Activated CD8-positive, alpha-beta memory T cell treated with anti-CD3 and anti-CD28 coated beads for 4 hours (primary cell): Measurements from ENCODE around the gene TAF4B.
A peak's percentile ranks its signal among the peaks of the same experiment; 100 is the strongest.
"Not testable (repeated sequence)": the region's sequence is repeated elsewhere in the genome, so short reads cannot be mapped to it uniquely, and the experiment has no call there.

Experiments
- DNase-seq, 2 donors: peaks; one replicate each; pipeline ENCODE4 v3.0.0-alpha.2; 2020; ENCODE audit warnings: low read depth in 2 of 2

Gene TAF4B

GRCh38 chr18:26226229-26227050 is at the start of gene TAF4B:
Gene TAF4B, plus strand, starts transcription at chr18:26226445. Its CDS starts 489 bp downstream, at chr18:26226934.
- DNase-seq: peak; percentile 88

DNA sequence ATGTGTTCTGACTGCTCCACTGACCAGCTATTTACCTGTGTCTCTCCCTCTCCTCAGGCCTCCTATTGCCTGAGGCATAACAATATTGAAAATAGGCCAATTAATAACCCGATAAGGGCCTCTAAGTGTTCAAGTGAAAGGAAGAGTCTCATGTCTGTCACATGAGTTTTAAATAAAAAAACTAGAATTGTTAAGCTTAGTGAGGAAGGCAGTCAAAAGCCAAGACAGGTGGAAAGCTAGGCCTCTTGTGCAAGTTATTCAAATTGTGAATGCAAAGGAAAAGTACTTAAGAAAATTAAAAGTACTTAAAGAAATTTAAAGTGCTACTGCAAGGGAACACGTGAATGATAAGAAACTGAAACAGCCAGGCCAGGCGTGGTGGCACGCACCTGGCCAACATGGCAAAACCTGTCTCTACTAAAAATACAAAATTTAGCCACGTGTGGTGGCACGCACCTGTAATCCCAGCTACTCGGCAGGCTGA is 44.9 kb upstream of the TAF4B start:
- DNase-seq: no peak

GRCh38 chr18:26183395-26184112 is 42.7 kb upstream of the TAF4B start:
- no peak for DNase-seq

DNA sequence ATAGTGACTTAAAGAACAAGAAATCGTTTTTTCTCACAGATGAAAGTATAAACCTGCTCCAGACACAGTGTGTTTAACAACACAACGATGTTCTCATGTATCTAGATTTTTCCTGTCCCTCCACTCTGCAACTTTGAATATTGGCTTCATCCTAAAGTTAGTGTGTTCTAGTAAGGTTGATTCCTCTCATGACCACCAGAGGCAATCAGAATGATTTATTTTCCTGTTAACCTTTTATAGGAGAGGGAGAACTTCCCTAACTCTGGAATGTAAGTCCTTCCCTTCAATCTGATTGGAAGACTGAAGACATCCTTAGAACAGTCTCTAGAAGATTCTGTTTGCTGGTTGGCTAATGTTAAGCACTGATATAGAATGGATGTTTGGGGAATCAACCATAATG is 41.0 kb upstream of the TAF4B start:
- DNase-seq: no peak

DNA sequence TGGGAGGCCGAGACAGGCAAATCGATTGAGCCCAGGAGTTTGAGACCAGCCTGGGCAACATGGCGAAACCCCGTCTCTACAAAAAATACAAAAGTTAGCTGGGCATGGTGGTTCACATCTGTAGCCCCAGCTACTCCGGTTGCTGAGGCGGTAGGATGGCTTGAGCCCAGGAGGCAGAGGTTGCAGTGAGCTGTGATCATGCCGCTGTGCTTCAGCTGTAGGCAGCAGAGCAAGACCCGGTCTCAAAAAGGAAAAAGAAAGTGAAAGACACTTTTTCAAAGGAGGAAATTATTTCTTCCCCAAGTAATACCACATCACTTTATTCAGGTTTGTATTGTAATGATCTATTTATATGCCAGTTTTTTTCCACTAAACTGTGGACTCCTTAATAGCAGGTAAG is 35.7 kb upstream of the TAF4B start:
- DNase-seq: peak in 1 of 2 donors; percentile 16

- no peak for DNase-seq
Observed at GRCh38 chr18:26192233-26192632, 34.0 kb upstream of the TAF4B start.

DNA sequence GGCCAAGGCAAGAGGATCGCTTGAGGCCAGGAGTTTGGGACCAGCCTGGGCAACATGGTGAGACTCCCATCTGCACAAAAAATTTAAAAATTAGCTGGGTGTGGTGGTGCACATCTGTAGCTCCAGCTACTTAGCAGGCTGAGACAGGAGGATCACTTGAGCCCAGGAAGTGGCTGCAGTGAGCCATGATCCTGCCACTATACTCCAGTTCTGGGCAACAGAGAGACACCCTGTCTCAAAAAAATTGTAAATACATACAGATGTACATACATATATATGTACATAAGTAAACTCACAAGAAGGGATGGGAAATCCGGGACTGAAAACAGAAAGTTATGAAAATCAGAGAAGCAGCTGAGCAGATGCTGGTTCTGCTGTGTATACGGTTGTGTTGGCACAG is 29.6 kb upstream of the TAF4B start:
- DNase-seq: no peak

GRCh38 chr18:26202001-26202400 is 24.2 kb upstream of the TAF4B start:
- not testable (repeated sequence) for DNase-seq

- no peak for DNase-seq
Observed at GRCh38 chr18:26205318-26205717, 20.9 kb upstream of the TAF4B start.

GRCh38 chr18:26206488-26206887 is 19.8 kb upstream of the TAF4B start:
- no peak for DNase-seq

DNA sequence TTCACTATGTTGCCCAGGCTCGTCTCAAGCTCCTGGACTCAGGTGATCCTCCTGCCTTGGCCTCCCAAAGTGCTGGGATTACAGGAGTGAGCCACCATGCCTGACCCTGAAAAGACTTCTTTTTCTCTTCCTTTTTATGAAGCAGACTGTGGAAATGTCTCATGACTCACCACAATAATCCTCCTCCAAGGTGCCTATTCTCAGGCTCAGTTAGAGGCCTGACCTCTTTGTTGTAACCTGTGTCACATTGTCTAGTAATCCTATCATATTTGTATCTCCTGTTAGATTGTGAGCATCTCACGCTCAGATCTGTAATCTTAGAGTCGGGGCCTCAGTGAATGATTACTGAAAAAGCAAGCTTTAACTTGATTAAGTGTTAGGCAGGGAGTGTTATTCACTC is 18.3 kb upstream of the TAF4B start:
- no peak for DNase-seq

- DNase-seq: no peak
Observed at GRCh38 chr18:26208977-26209376, 17.3 kb upstream of the TAF4B start.

- no peak for DNase-seq
Observed at GRCh38 chr18:26210147-26210546, 16.1 kb upstream of the TAF4B start.

DNA sequence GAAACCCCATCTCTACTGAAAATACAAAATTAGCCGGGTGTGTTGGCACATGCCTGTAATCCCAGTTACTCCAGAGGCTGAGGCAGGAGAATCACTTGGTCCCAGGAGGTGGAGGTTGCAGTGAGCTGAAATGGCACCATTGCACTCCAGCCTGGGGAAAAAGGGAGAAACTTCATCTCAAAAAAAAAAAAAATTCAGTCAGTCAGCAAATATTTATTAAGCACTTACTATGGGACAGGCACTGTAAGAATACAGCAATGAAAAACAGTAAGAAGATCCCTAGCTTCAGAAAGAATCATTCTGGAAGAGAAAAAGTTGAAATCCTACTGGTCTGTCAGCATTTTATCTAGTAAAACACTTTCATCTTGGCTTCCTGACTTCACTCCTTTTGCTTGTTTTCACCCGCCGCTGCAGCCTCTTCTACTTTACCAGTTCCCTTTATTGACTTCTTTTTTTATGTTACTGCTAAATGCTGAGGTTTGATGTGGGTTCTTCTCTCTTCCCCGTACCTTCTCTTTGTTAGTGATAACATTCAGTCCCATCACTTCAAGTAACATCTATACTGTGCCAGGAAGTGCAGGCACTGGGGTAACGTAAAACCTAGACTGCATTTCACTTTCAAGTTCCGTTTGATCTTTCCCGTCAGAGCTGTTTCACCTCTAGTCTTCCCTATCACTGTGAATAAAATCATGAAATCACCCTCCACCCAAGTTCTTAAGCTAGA is 10.8 kb upstream of the TAF4B start:
- no peak for DNase-seq

DNA sequence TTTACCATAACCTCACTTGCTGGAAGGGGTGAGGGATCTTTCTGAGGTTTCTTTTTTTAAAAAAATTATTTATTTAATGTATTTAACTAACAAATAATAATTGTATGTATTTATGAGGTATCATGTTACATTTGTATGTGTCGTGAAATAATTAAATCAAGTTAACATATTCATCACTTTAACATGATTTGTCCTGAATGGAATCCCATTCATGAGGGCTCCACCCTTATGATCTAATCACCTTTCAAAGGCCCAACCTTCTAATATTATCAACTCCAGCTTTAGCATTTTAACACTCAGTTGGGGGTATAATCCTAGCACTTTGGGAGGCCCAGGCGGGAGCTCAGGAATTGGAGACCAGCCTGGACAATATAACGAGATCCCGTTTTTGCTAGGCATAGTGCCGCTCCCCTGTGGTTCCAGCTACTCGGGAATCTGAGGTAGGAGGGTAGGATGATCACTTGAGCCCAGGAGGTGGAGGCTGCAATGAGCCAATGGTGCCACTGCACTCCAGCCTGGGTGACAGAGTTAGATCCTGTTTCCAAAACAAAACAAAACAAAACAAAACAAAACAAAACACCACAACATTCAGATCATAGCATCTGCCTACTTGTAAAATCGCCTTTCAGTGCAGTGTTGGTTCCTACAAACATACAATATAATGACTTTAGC is 1.1 kb upstream of the TAF4B start:
- no peak for DNase-seq

DNA sequence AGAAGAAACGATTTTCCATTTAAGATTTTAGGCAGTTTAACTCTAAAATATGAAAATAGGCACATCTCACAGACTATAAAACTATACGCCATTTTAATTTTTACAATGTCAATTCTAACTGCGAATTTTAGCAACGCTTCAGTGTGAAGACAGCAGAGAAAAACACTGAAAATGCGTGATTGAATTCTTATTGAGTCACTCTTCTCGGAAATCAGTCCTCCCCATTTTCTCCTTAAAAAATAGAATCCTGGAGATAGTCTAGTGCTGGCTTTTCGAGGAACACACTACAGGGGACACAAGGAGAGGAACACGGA is 373 bp upstream of the TAF4B start:
- DNase-seq: no peak

DNA sequence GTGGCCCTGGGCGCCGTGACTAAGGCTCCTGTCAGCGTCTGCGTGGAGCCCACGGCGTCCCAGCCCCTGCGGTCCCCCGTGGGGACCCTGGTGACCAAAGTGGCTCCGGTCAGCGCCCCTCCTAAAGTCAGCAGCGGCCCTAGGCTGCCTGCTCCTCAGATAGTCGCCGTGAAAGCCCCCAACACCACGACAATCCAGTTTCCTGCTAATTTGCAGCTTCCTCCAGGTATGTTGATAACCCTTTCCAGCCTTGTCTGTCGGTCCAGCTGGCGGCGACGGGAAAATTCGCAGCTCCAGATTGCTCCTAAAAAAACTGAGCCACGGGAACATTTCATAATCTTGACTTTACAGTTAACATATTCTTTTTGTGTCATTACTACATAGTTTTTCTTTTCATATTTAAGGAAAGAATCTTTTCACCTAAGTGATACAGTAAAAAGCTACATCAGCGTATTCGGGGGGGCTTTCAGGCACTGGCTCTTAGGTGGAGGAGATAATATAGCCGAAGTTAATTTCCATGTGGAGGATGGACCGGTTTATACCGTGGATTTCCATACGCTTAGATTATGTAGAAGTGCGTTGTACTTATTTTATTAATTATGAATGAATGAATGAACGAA is 916 bp downstream of the TAF4B start:
- no peak for DNase-seq

DNA sequence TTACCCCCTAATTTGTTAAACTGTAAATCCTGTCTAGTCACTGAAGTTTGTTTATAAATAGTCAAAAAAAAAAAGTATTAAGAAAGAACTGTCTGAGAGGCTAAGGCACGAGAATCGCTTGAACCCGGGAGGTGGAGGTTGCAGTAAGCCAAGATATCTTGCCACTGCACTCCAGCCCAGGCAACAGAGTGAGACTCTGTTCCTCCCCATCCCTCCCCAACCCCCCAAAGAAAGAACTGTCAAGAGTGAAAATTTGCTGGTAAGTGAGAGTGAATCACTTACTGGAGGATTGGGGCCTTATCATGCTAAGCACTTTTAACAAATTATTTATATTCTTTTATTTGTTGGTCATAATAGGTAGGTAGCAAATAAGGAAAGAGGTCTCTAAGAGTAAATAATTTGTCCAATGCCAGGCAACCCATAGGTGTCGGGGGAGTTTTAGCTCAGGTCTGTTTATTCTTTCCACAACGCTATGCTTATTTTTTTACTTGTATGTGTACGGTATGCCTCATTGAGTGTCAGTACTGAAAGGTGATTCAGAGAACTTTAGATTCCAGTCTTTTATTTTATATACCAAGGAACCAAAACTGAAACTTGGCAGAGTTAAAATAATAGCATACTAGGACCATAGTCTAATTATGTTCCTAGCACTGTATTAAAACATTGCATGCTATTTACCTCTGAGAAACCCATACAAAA is 2.5 kb downstream of the TAF4B start:
- DNase-seq: no peak

- DNase-seq: no peak
Observed at GRCh38 chr18:26230497-26230896, 4.3 kb downstream of the TAF4B start.

DNA sequence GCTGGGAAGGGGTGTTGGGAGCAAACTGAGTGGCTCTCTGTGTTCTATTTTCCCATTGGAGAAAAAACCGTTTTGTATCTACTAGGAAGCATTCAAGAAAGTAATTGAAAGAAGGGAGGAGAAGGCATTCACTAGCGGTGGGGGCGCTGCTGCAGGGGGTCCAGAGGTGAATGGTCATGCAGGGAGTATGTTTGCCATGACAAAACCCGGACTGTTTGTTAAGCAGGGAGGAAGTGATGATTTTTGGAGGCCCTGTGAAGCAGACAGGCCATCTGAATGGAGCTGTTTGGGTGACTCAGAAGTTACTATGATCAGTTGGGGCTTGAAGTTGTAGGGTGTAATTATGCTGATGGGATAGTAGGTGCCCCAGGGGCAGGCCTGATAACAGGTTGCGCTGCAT is 7.0 kb downstream of the TAF4B start:
- DNase-seq: no peak

- DNase-seq: not testable (repeated sequence)
Observed at GRCh38 chr18:26237363-26237762, 11.1 kb downstream of the TAF4B start.
